A549 (cell line): ENCODE measurements around the gene DAO.

Experiments used
- HOXA7 ChIP-seq: fragments of 250-450 bp; sonication (Bioruptor Pico); IDR thresholded peaks from 2 replicates; pipeline ENCODE4 v1.5.0; 2020; ENCODE audit warnings: mild to moderate bottlenecking, moderate library complexity
- NFE2L2 ChIP-seq: fragments of 150-350 bp; conservative IDR thresholded peaks from 2 replicates; pipeline ENCODE4 v1.6.1; 2014; ENCODE audit warnings: low read length
- POLR2A ChIP-seq: IDR thresholded peaks from 2 replicates; pipeline ENCODE4 v1.6.1; 2012; ENCODE audit warnings: mild to moderate bottlenecking, low read length
- ZFP36 ChIP-seq: fragments of 450-650 bp; IDR thresholded peaks from 2 replicates; pipeline ENCODE4 v1.6.1; 2014; ENCODE audit warnings: borderline replicate concordance; ENCODE audit not compliant: partially characterized antibody
- TF ChIP-seq, protein P1 (sequence below): fragments of >200 bp; sonication (Bioruptor Twin); formaldehyde crosslinking; IDR thresholded peaks from 3 replicates; pipeline ENCODE4 v1.5.1; 2016
- TF ChIP-seq, protein P2 (sequence below): fragments of 200-600 bp; sonication (generic); IDR thresholded peaks from 2 replicates; pipeline ENCODE4 v1.6.1; 2016; ENCODE audit warnings: antibody characterized with exemption, mild to moderate bottlenecking, moderate library complexity

DNA sequence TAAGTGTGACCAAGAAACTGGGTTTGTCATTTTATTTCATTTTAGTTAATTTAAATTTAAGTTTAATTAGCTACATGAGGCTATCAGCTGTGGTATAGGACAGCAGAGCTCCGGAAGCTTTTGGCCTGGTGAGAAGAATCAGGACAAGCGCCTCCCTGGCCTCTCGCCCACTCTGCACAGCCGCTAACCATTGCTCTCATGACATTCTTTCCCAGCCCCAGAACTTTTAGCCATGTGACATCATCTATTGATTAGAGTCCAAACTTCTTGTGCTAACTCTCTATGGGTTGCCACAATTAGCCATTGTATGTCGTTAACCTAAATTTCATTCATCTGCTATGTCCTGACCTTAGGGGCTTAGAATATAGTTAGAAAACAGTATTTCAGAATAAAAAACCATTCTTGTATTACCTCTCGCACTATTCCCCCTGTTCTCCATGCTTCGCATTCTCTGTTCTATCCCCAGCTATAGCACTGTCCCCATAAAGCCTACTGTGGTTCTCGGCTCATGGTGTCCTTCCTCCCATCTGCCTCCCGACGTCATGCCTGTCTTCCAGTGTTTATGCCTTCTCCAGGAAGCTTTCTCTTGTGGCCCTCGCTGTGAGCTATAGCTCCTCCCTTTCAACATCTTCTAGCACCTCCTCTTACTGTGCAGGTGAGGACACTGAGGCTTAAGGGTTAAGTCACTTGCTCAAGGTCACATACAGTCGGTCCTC, 46.0 kb upstream of the DAO start:
- TF ChIP-seq POLR2A: no peak
- no peak for TF ChIP-seq HOXA7 (CRISPR knock-in tag)
- TF ChIP-seq NFE2L2: no peak
- no peak for TF ChIP-seq ZFP36
- TF ChIP-seq, protein P1, sequence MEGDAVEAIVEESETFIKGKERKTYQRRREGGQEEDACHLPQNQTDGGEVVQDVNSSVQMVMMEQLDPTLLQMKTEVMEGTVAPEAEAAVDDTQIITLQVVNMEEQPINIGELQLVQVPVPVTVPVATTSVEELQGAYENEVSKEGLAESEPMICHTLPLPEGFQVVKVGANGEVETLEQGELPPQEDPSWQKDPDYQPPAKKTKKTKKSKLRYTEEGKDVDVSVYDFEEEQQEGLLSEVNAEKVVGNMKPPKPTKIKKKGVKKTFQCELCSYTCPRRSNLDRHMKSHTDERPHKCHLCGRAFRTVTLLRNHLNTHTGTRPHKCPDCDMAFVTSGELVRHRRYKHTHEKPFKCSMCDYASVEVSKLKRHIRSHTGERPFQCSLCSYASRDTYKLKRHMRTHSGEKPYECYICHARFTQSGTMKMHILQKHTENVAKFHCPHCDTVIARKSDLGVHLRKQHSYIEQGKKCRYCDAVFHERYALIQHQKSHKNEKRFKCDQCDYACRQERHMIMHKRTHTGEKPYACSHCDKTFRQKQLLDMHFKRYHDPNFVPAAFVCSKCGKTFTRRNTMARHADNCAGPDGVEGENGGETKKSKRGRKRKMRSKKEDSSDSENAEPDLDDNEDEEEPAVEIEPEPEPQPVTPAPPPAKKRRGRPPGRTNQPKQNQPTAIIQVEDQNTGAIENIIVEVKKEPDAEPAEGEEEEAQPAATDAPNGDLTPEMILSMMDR: no peak
- TF ChIP-seq, protein P2, sequence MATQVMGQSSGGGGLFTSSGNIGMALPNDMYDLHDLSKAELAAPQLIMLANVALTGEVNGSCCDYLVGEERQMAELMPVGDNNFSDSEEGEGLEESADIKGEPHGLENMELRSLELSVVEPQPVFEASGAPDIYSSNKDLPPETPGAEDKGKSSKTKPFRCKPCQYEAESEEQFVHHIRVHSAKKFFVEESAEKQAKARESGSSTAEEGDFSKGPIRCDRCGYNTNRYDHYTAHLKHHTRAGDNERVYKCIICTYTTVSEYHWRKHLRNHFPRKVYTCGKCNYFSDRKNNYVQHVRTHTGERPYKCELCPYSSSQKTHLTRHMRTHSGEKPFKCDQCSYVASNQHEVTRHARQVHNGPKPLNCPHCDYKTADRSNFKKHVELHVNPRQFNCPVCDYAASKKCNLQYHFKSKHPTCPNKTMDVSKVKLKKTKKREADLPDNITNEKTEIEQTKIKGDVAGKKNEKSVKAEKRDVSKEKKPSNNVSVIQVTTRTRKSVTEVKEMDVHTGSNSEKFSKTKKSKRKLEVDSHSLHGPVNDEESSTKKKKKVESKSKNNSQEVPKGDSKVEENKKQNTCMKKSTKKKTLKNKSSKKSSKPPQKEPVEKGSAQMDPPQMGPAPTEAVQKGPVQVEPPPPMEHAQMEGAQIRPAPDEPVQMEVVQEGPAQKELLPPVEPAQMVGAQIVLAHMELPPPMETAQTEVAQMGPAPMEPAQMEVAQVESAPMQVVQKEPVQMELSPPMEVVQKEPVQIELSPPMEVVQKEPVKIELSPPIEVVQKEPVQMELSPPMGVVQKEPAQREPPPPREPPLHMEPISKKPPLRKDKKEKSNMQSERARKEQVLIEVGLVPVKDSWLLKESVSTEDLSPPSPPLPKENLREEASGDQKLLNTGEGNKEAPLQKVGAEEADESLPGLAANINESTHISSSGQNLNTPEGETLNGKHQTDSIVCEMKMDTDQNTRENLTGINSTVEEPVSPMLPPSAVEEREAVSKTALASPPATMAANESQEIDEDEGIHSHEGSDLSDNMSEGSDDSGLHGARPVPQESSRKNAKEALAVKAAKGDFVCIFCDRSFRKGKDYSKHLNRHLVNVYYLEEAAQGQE: no peak
